WERI-Rb-1 (cell line): ENCODE results near the gene ZC3H12D.

Experiments used
- DNase-seq: peaks from one replicate; pipeline ENCODE4 v3.0.0-alpha.2; 2020
- H3K27ac ChIP-seq: fragments of 250-450 bp; sonication (Bioruptor Pico); 2 replicates; pipeline ENCODE4 v1.5.1; 2020; ENCODE audit warnings: mild to moderate bottlenecking, moderate library complexity
- H3K27me3 ChIP-seq: fragments of 250-450 bp; sonication (Bioruptor Pico); 2 replicates; pipeline ENCODE4 v1.5.1; 2021; ENCODE audit warnings: mild to moderate bottlenecking, low read depth, moderate library complexity; ENCODE audit not compliant: insufficient read depth, severe bottlenecking
- H3K36me3 ChIP-seq: fragments of 250-450 bp; sonication (Bioruptor Pico); 2 replicates; pipeline ENCODE4 v1.5.1; 2020; ENCODE audit warnings: mild to moderate bottlenecking, moderate library complexity
- H3K4me3 ChIP-seq: 2 replicates; pipeline ENCODE4 v1.5.1; 2011; ENCODE audit warnings: low read depth, mild to moderate bottlenecking, control low read depth, low read length
- H3K9me3 ChIP-seq: fragments of 250-450 bp; sonication (Bioruptor Pico); 2 replicates; pipeline ENCODE4 v1.5.1; 2021; ENCODE audit warnings: mild to moderate bottlenecking, moderate library complexity; ENCODE audit not compliant: severe bottlenecking
- TF ChIP-seq, protein P1 (sequence below): IDR thresholded peaks from 2 replicates; pipeline ENCODE4 v1.5.1; 2011; ENCODE audit warnings: low read depth, mild to moderate bottlenecking, control low read depth, inconsistent platforms, low read length

Gene ZC3H12D

DNA sequence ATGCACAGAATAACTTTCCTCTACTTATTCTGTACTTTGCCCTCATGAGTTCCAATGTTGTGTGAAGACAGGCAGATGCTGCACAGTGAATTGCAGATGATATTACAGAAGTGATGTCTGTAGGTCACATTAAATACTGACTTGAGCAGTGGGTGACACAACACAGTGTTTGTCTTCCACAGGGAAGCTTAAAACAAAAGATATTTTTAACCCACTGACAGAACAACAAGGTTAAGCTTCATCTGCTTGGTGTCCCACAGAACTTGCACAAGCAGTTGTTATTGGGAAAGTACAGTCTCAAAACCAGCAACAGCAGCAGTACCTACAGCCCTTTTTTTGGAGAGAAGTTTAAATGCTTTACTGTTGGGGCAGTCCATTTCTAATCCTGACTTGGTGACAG, 74.3 kb downstream of the ZC3H12D start:
- H3K36me3 ChIP-seq, result peaks cover 17% of the 10 kb centered on the region
- DNase-seq, result no peak
- no peaks in the 10 kb centered on the region for H3K9me3 ChIP-seq
- no peak overlapping the region for H3K4me3 ChIP-seq
- TF ChIP-seq, protein P1, sequence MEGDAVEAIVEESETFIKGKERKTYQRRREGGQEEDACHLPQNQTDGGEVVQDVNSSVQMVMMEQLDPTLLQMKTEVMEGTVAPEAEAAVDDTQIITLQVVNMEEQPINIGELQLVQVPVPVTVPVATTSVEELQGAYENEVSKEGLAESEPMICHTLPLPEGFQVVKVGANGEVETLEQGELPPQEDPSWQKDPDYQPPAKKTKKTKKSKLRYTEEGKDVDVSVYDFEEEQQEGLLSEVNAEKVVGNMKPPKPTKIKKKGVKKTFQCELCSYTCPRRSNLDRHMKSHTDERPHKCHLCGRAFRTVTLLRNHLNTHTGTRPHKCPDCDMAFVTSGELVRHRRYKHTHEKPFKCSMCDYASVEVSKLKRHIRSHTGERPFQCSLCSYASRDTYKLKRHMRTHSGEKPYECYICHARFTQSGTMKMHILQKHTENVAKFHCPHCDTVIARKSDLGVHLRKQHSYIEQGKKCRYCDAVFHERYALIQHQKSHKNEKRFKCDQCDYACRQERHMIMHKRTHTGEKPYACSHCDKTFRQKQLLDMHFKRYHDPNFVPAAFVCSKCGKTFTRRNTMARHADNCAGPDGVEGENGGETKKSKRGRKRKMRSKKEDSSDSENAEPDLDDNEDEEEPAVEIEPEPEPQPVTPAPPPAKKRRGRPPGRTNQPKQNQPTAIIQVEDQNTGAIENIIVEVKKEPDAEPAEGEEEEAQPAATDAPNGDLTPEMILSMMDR, result no peak
- no peaks in the 10 kb centered on the region for H3K27me3 ChIP-seq
- H3K27ac ChIP-seq, result no peak overlapping the region

DNA sequence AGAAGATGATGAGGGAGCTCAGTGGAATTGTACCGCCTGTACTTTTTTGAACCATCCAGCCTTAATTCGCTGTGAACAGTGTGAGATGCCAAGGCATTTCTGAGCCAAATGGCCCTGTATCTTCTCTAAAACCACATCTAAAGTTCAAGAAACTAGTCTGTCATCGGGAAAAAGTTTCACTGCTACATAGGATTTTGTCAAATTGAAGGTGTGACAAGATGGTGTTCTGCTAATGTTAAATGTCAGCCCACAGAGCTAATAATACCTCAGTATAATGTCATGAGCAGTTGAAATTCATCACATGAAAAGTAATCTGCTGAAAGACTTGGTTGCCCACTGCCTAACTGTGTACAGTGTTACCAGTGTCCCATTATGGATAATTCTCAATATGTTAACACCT, 75.2 kb downstream of the ZC3H12D start:
- TF ChIP-seq, protein P1, result no peak
- no peaks in the 10 kb centered on the region for H3K27me3 ChIP-seq
- H3K9me3 ChIP-seq, result no peaks in the 10 kb centered on the region
- no peak for DNase-seq
- peaks cover 17% of the 10 kb centered on the region for H3K36me3 ChIP-seq
- no peak overlapping the region for H3K4me3 ChIP-seq
- H3K27ac ChIP-seq, result no peak overlapping the region

DNA sequence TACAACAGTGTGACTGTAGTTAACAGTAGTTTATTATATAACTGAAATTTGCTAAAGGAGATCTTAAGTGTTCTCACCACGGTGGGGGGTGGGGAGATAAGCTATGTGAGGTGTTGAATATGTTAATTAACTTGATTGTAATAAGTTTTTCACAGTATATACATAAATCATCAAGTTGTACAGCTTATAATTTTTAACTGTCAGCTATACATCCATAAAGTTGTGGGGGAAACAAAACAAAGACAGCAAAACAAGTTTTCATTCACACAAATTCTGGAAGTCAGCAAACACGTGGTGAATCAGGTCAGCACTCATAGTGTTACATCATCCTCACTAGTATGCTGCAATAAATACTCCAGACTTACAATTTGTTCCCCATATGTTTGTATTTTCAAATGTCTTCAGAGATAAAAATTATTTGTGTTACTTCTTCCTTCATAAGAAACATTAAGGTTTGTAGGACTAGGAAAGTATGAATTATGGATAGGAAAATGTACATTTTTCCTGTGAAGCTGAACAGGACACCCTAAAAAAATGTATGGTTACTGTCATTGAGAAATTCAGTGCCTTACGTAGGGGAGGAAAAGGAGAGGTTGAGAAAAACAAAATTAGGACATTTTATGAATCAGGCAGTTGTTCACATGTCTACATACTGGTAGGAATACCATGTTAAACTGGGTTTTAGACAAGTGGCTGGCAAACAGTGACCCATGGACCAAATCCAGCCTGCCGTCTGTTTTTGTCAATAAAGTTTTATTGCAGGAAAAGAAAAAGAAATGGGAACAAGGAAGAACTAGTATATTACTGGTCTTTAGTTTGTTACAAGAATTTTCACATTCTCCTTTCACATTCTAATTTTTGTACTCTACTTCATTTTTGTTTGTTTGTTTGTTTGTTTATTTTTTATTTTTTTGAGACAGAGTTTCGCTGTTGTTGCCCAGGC, 78.7 kb downstream of the ZC3H12D start:
- no peak for DNase-seq
- Histone ChIP-seq H3K4me3 (no peak overlapping the region), H3K27me3 (no peaks in the 10 kb centered on the region), H3K27ac (no peak overlapping the region), H3K9me3 (no peaks in the 10 kb centered on the region), H3K36me3 (peaks cover 30% of the 10 kb centered on the region)
- TF ChIP-seq, protein P1, result no peak

DNA sequence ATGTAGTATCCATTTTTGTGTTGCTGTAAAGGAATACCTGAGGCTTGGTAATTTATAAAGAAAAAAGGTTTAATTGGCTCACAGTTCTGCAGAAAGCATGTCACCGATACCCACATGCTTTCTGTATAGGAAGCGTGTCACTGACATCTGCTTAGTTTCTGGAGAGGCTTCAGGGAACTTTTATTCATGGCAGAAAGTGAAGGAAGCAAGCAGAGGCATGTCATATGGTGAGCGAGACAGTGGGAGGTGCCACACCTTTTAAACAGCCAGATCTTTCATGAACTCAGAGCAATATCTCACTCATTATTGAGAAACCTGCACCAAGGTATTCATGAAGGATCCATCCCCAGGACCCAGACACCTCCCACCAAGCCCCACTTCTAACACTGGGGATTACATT, 81.3 kb downstream of the ZC3H12D start:
- Histone ChIP-seq H3K9me3 (no peaks in the 10 kb centered on the region), H3K4me3 (no peak overlapping the region), H3K27ac (no peak overlapping the region), H3K36me3 (peaks cover 32% of the 10 kb centered on the region), H3K27me3 (no peaks in the 10 kb centered on the region)
- TF ChIP-seq, protein P1, result no peak
- DNase-seq, result no peak

DNA sequence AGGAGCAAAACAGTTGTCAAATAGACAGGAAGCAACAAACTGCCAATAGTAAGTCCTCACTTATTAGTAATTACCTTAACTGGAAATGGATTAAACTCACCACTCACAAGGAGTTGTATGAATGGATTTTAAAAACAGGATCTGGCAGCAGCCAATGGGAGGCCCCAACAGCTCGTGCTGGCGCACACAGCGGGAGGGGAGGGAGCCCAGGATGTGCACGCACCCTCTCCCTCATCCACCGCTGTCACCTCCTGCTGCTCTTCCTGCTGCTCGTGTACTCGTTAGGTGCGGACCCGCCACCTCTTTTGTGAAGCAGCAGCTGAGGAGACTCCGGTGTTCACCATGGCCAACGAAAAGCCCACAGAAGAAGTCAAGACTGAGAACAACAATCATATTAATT, 84.8 kb downstream of the ZC3H12D start, which contains the start of gene SUMO4:
Gene SUMO4 (plus strand): TSS at position 213 of the 400 bp plus-strand sequence. CDS start 130 bp downstream, at position 343.
- no peak within 1 kb of the TSS for H3K4me3 ChIP-seq
- H3K27me3 ChIP-seq, result no peaks in the 10 kb centered on the region
- peaks cover 40% of the 10 kb centered on the region for H3K36me3 ChIP-seq
- TF ChIP-seq, protein P1, result no peak
- DNase-seq, result no peak
- no peaks in the 10 kb centered on the region for H3K9me3 ChIP-seq
- no peak within 1 kb of the TSS for H3K27ac ChIP-seq
